H1 (cell line): ENCODE measurements around the gene GALNT18. TPM values are rescaled to one million over a fixed set of nuclear protein-coding genes. Genes with fewer than 3 reads are reported as not detected.

Experiments used
- CTCF ChIA-PET: fragments of 300-600 bp; sonication (Branson Sonifier 250); formaldehyde crosslinking; loops from one replicate; lab custom pipeline; 2021; ENCODE audit not compliant: partially characterized antibody; lab: Charles Lee
- POLR2A ChIA-PET: fragments of 300-600 bp; sonication (Branson Sonifier 250); formaldehyde crosslinking; loops from one replicate; lab custom pipeline; 2021; ENCODE audit warnings: inconsistent platforms; ENCODE audit not compliant: partially characterized antibody; lab: Charles Lee
- DNase-seq, 2 experiments: peaks; one replicate each; pipeline versions ENCODE4 v3.0.0 to v3.0.0-alpha.2; 2010 to 2022; ENCODE audit warnings: low spot score in 2 of 2, low read depth in 1 of 2, mixed read lengths in 1 of 2
- FAIRE-seq: peaks from 2 replicates; lab custom pipeline; 2011; peaks lifted over from hg19 to GRCh38; lab: Jason Lieb, UNC
- H2AFZ ChIP-seq: 2 replicates; pipeline ENCODE4 v1.8.1; 2012; ENCODE audit warnings: low read length, inconsistent platforms
- H2AK5ac ChIP-seq: 2 replicates; pipeline ENCODE4 v1.6.1; 2013; ENCODE audit warnings: low read depth, low read length
- H2BK120ac ChIP-seq: replicated peaks from 2 replicates; pipeline ENCODE3; 2013; ENCODE audit warnings: low read depth, low read length, inconsistent platforms
- H2BK12ac ChIP-seq: 2 replicates; pipeline ENCODE4 v1.6.1; 2013; ENCODE audit warnings: low read depth, low read length
- H2BK15ac ChIP-seq: 2 replicates; pipeline ENCODE4 v1.6.1; 2013; ENCODE audit warnings: low read length
- H2BK20ac ChIP-seq: 2 replicates; pipeline ENCODE4 v1.6.1; 2013; ENCODE audit warnings: low read length
- H2BK5ac ChIP-seq: 2 replicates; pipeline ENCODE4 v1.6.1; 2013; ENCODE audit warnings: low read depth, low read length
- H3K14ac ChIP-seq: 2 replicates; pipeline ENCODE4 v1.6.1; 2013; ENCODE audit warnings: inconsistent platforms; ENCODE audit not compliant: insufficient read length
- H3K18ac ChIP-seq: 2 replicates; pipeline ENCODE4 v1.6.1; 2013; ENCODE audit warnings: low read length; ENCODE audit errors: extremely low read depth
- H3K23ac ChIP-seq: 2 replicates; pipeline ENCODE4 v1.6.1; 2013; ENCODE audit warnings: inconsistent platforms; ENCODE audit not compliant: insufficient read length
- H3K23me2 ChIP-seq: 2 replicates; pipeline ENCODE4 v1.6.1; 2013; ENCODE audit warnings: low read depth, low read length
- H3K27ac ChIP-seq: 2 replicates; pipeline ENCODE4 v1.6.1; 2011; ENCODE audit warnings: low read depth, low read length, inconsistent platforms
- H3K27me3 ChIP-seq, 4 experiments: replicated peaks in 1 of 4; 1 replicate in 1 of 4; 2 replicates in 3 of 4; pipeline versions ENCODE4 v1.6.1 to v1.8.1; 2011 to 2013; ENCODE audit warnings: low read length in 3 of 4, mild to moderate bottlenecking in 3 of 4, inconsistent platforms in 2 of 4, mixed read lengths in 2 of 4, moderate library complexity in 1 of 4; ENCODE audit not compliant: control insufficient read depth in 3 of 4, insufficient read depth in 3 of 4; ENCODE audit errors: extremely low read depth in 1 of 4
- H3K36me3 ChIP-seq, 4 experiments: 2 replicates each; pipeline versions ENCODE4 v1.6.1 to v1.8.1; 2011 to 2013; ENCODE audit warnings: mild to moderate bottlenecking in 4 of 4, low read length in 3 of 4, moderate library complexity in 2 of 4, control low read depth in 1 of 4, inconsistent platforms in 1 of 4; ENCODE audit not compliant: insufficient read depth in 4 of 4, control insufficient read depth in 2 of 4
- H3K4ac ChIP-seq: replicated peaks from 2 replicates; pipeline ENCODE3; 2013; ENCODE audit warnings: low read length, low read depth, mixed read lengths, inconsistent platforms; ENCODE audit not compliant: insufficient read length
- H3K4me1 ChIP-seq, 4 experiments: replicated peaks in 1 of 4; 1 replicate in 1 of 4; 2 replicates in 3 of 4; pipeline versions ENCODE4 v1.6.1 to v1.8.1; 2011 to 2013; ENCODE audit warnings: low read length in 3 of 4, inconsistent platforms in 2 of 4, mixed read lengths in 1 of 4; ENCODE audit not compliant: insufficient read depth in 4 of 4, control insufficient read depth in 3 of 4
- H3K4me2 ChIP-seq, 2 experiments: 2 replicates each; pipeline versions ENCODE4 v1.6.1 to v1.8.1; 2011 to 2013; ENCODE audit warnings: low read depth in 2 of 2, low read length in 2 of 2, control low read depth in 1 of 2, inconsistent platforms in 1 of 2, mild to moderate bottlenecking in 1 of 2; ENCODE audit not compliant: insufficient read depth in 1 of 2
- H3K4me3 ChIP-seq, 4 experiments: fragments of 200-600, 300-600 bp in 1 of 4; sonication (generic), shearing (Covaris generic), sonication (Bioruptor Twin) in 1 of 4; 2 replicates each; pipeline versions ENCODE4 v1.5.1 to v1.8.1; 2011 to 2016; ENCODE audit warnings: low read length in 4 of 4, low read depth in 3 of 4, control low read depth in 2 of 4, inconsistent platforms in 2 of 4, mild to moderate bottlenecking in 2 of 4, mixed read lengths in 1 of 4, moderate library complexity in 1 of 4; ENCODE audit not compliant: insufficient read depth in 2 of 4; ENCODE audit errors: extremely low read depth in 1 of 4
- H3K56ac ChIP-seq: replicated peaks from 2 replicates; pipeline ENCODE3; 2013; ENCODE audit warnings: low read depth, mild to moderate bottlenecking, mixed read lengths, low read length, inconsistent platforms; ENCODE audit not compliant: insufficient read length
- H3K79me1 ChIP-seq: 2 replicates; pipeline ENCODE4 v1.6.1; 2013; ENCODE audit warnings: low read depth, low read length, control low read depth
- H3K79me2 ChIP-seq, 2 experiments: 2 replicates each; pipeline versions ENCODE4 v1.6.1 to v1.8.1; 2012 to 2013; ENCODE audit warnings: low read length in 2 of 2, mild to moderate bottlenecking in 2 of 2, inconsistent platforms in 1 of 2; ENCODE audit not compliant: insufficient read depth in 2 of 2, control insufficient read depth in 1 of 2
- H3K9ac ChIP-seq, 4 experiments: replicated peaks in 1 of 4; 1 replicate in 1 of 4; 2 replicates in 3 of 4; pipeline versions ENCODE4 v1.6.1 to v1.8.1; 2011 to 2013; ENCODE audit warnings: low read depth in 3 of 4, low read length in 3 of 4, control low read depth in 2 of 4, mild to moderate bottlenecking in 2 of 4, moderate library complexity in 2 of 4, inconsistent platforms in 1 of 4; ENCODE audit errors: extremely low read depth in 1 of 4
- H3K9me3 ChIP-seq, 2 experiments: 2 replicates each; pipeline versions ENCODE4 v1.6.1 to v1.8.1; 2012 to 2013; ENCODE audit warnings: mild to moderate bottlenecking in 2 of 2, moderate library complexity in 2 of 2, control low read depth in 1 of 2, inconsistent platforms in 1 of 2, low read depth in 1 of 2, low read length in 1 of 2, mixed read lengths in 1 of 2; ENCODE audit not compliant: insufficient read depth in 2 of 2
- H4K20me1 ChIP-seq, 2 experiments: replicated peaks in 1 of 2; 2 replicates each; pipeline versions ENCODE3 to v1.8.1; 2011 to 2013; ENCODE audit warnings: inconsistent platforms in 2 of 2, low read length in 2 of 2, mild to moderate bottlenecking in 1 of 2; ENCODE audit not compliant: insufficient read depth in 2 of 2, control insufficient read depth in 1 of 2
- H4K5ac ChIP-seq: 2 replicates; pipeline ENCODE4 v1.6.1; 2013; ENCODE audit warnings: low read length, low read depth, mixed read lengths, inconsistent platforms; ENCODE audit not compliant: insufficient read length
- H4K8ac ChIP-seq: 2 replicates; pipeline ENCODE4 v1.8.0; 2013; ENCODE audit warnings: mild to moderate bottlenecking, moderate library complexity, low read length, inconsistent platforms; ENCODE audit not compliant: insufficient read depth; ENCODE audit errors: extremely low read depth
- H4K91ac ChIP-seq: replicated peaks from 2 replicates; pipeline ENCODE3; 2013; ENCODE audit warnings: low read length, mixed read lengths, inconsistent platforms; ENCODE audit not compliant: insufficient read length
- POLR2A ChIP-seq, 2 experiments: IDR thresholded peaks; 1 replicate in 1 of 2; 2 replicates in 1 of 2; pipeline ENCODE4 v1.6.1; 2011; ENCODE audit warnings: low read depth in 2 of 2, low read length in 2 of 2, mild to moderate bottlenecking in 2 of 2; ENCODE audit errors: control extremely low read depth in 1 of 2
- SP4 ChIP-seq: IDR thresholded peaks from 2 replicates; pipeline ENCODE4 v1.6.1; 2012; ENCODE audit warnings: low read length, inconsistent platforms
- WGBS, 2 experiments: shearing (Covaris generic) in 1 of 2; methylation state at CpG; one replicate each; pipeline versions ENCODE4 v1.1.6 to v1.1.7; 2013 to 2015; ENCODE audit warnings: low lambda C conversion rate in 2 of 2, mixed read lengths in 2 of 2, inconsistent platforms in 1 of 2, low coverage in 1 of 2, missing lambda C conversion rate in 1 of 2; ENCODE audit not compliant: insufficient replicate concordance in 2 of 2, insufficient coverage in 1 of 2, insufficient read length in 1 of 2; ENCODE audit errors: extremely low coverage in 1 of 2, missing lambda C conversion rate in 1 of 2; 5-methylcytosine and 5-hydroxymethylcytosine counted together
- polyA plus RNA-seq, 7 experiments: library from polyadenylated mRNA; depleted of rRNA in 3 of 7; stranded (reverse) in 5 of 7; unstranded in 2 of 7; fragments of >200 nt in 5 of 7; fragments of 200-250 nt in 2 of 7; gene quantifications; 1 replicate in 5 of 7; 2 replicates in 1 of 7; 4 replicates in 1 of 7; pipeline versions ENCODE4 v1.2.1 to v1.2.3, GENCODE V29; 2011 to 2013; ENCODE audit warnings: missing spikeins in 2 of 7, mixed read lengths in 2 of 7
- total RNA-seq: library from RNA; stranded (reverse); fragmentation: NEBNext Ultra II Directional; extraction: Animal tissue kit (Norgen Biotek cat#: 25700); gene quantifications from 2 replicates; pipeline ENCODE4 v1.2.1, GENCODE V29; 2021

GALNT18 gene
- total and polyA plus RNA-seq, 2 of the 8 experiments (the other 6 are each of a cell fraction or from before 2014, with no cell fraction given): 6.0 to 9.4 TPM

GRCh38 chr11:11406652-11407051 lies 215.2 kb downstream of the GALNT18 start:
- FAIRE-seq: no peak
- no peak for TF ChIP-seq SP4
- TF ChIP-seq POLR2A (IDR thresholded peaks at IDR 0.05; ENCODE audit: control extremely low read depth in 1 of 2, low read depth in 2 of 2, low read length in 2 of 2): no peak

More at GRCh38 chr11:11406652-11407051, 215.2 kb downstream of the GALNT18 start:
- no peak overlapping the region for H4K5ac ChIP-seq
- H3K18ac ChIP-seq: no peak overlapping the region
- no peak overlapping the region for H2AFZ ChIP-seq
- H2BK120ac ChIP-seq: no peak overlapping the region
- no peak overlapping the region for H3K4me3 ChIP-seq
- H3K79me2 ChIP-seq: no peaks in the 10 kb centered on the region
- ChIA-PET POLR2A (interaction anchor here (1.3 kb wide), 1 partner anchor 205 kb away, joined by 3 read pairs; no protein-coding TSS in a partner anchor), CTCF (interaction anchor here (0.7 to 1.4 kb wide), 2 partner anchors 9 to 381 kb away, joined by 3 to 5 read pairs; no protein-coding TSS in a partner anchor)
- no peak overlapping the region for H2BK15ac ChIP-seq
- H3K56ac ChIP-seq: no peak overlapping the region
- no peak overlapping the region for H2BK20ac ChIP-seq
- H2BK5ac ChIP-seq: no peak overlapping the region
- H3K23me2 ChIP-seq: no peaks in the 10 kb centered on the region
- H2BK12ac ChIP-seq: no peak overlapping the region
- H4K91ac ChIP-seq: no peak overlapping the region
- no peaks in the 10 kb centered on the region for H3K9me3 ChIP-seq
- no peak overlapping the region for H3K27ac ChIP-seq
- no peak overlapping the region for H3K9ac ChIP-seq
- H4K20me1 ChIP-seq: no peaks in the 10 kb centered on the region
- no peaks in the 10 kb centered on the region for H3K36me3 ChIP-seq
- DNase-seq: no peak
- H2AK5ac ChIP-seq: no peak overlapping the region
- no peak overlapping the region for H3K4ac ChIP-seq
- no peaks in the 10 kb centered on the region for H3K27me3 ChIP-seq
- H3K79me1 ChIP-seq: no peaks in the 10 kb centered on the region
- H3K4me2 ChIP-seq: no peak overlapping the region
- 87% methylated on average over 3 of the region's 3 CpGs; no CpG with 5 or more reads in 1 of the 2 experiments for WGBS, 2 experiments
- H3K23ac ChIP-seq: no peak overlapping the region
- H4K8ac ChIP-seq: no peak overlapping the region
- peaks cover 0 to 13% (median 5%) of the 10 kb centered on the region in 4 experiments; a peak in 4 of 7 replicates for H3K4me1 ChIP-seq
- no peak overlapping the region for H3K14ac ChIP-seq
